ENCODE results near the gene KDM4B.
"Not testable (repeated sequence)": the region's sequence is repeated elsewhere in the genome, so short reads cannot be mapped to it uniquely, and the experiment has no call there.

KDM4B gene

GRCh38 chr19:5022066-5022860 is 53.4 kb downstream of the KDM4B start:
- FAIRE-seq (no peak), DNase-seq (ENCODE audit: insufficient read length) (no peak)
- TF ChIP-seq POLR2AphosphoS5 (IDR thresholded peaks at IDR 0.05; ENCODE audit: low read depth, low read length) (no peak), POLR2A (IDR thresholded peaks at IDR 0.05; ENCODE audit: low read depth, low read length) (no peak), TAF1 (IDR thresholded peaks at IDR 0.05; ENCODE audit: borderline replicate concordance, low read depth, low read length) (no peak)

- TF ChIP-seq POLR2A (IDR thresholded peaks at IDR 0.05; ENCODE audit: low read depth, low read length) (no peak), TAF1 (IDR thresholded peaks at IDR 0.05; ENCODE audit: borderline replicate concordance, low read depth, low read length) (no peak)
- FAIRE-seq: no peak
These were observed 54.2 kb downstream of the KDM4B start for GRCh38 chr19:5023128-5023571.

GRCh38 chr19:5024282-5024681 is 55.4 kb downstream of the KDM4B start:
- TF ChIP-seq TAF1 (IDR thresholded peaks at IDR 0.05; ENCODE audit: borderline replicate concordance, low read depth, low read length) (no peak), POLR2AphosphoS5 (IDR thresholded peaks at IDR 0.05; ENCODE audit: low read depth, low read length) (no peak), POLR2A (IDR thresholded peaks at IDR 0.05; ENCODE audit: low read depth, low read length) (no peak)
- no peak for FAIRE-seq
- DNase-seq (ENCODE audit: insufficient read length): no peak

More at GRCh38 chr19:5023128-5023571, 54.2 kb downstream of the KDM4B start:
- DNase-seq (ENCODE audit: insufficient read length): no peak

- FAIRE-seq (no peak), DNase-seq (ENCODE audit: insufficient read length) (no peak)
- TF ChIP-seq POLR2AphosphoS5 (IDR thresholded peaks at IDR 0.05; ENCODE audit: low read depth, low read length) (no peak), POLR2A (IDR thresholded peaks at IDR 0.05; ENCODE audit: low read depth, low read length) (no peak), TAF1 (IDR thresholded peaks at IDR 0.05; ENCODE audit: borderline replicate concordance, low read depth, low read length) (no peak)
These were observed 56.1 kb downstream of the KDM4B start for GRCh38 chr19:5025027-5025426.

GRCh38 chr19:5026706-5027273 is 57.9 kb downstream of the KDM4B start:
- no peak for DNase-seq (ENCODE audit: insufficient read length)
- FAIRE-seq: no peak
- no peak for TF ChIP-seq POLR2AphosphoS5 (IDR thresholded peaks at IDR 0.05; ENCODE audit: low read depth, low read length)
- TF ChIP-seq POLR2A (IDR thresholded peaks at IDR 0.05; ENCODE audit: low read depth, low read length): no peak
- no peak for TF ChIP-seq TAF1 (IDR thresholded peaks at IDR 0.05; ENCODE audit: borderline replicate concordance, low read depth, low read length)

GRCh38 chr19:5028229-5028886 is 59.4 kb downstream of the KDM4B start:
- TF ChIP-seq POLR2A (IDR thresholded peaks at IDR 0.05; ENCODE audit: low read depth, low read length): no peak
- DNase-seq (ENCODE audit: insufficient read length) (no peak), FAIRE-seq (no peak)

GRCh38 chr19:5029596-5029995 is 60.7 kb downstream of the KDM4B start:
- DNase-seq (ENCODE audit: insufficient read length); FAIRE-seq: not testable (repeated sequence)

- FAIRE-seq: no peak
- DNase-seq (ENCODE audit: insufficient read length): no peak
- no peak for TF ChIP-seq POLR2AphosphoS5 (IDR thresholded peaks at IDR 0.05; ENCODE audit: low read depth, low read length)
- TF ChIP-seq TAF1 (IDR thresholded peaks at IDR 0.05; ENCODE audit: borderline replicate concordance, low read depth, low read length): no peak
These were observed 61.4 kb downstream of the KDM4B start for GRCh38 chr19:5030136-5030820.

GRCh38 chr19:5030822-5031221 is 61.9 kb downstream of the KDM4B start:
- FAIRE-seq (no peak), DNase-seq (ENCODE audit: insufficient read length) (no peak)
- no peak for TF ChIP-seq POLR2AphosphoS5 (IDR thresholded peaks at IDR 0.05; ENCODE audit: low read depth, low read length)
- TF ChIP-seq POLR2A (IDR thresholded peaks at IDR 0.05; ENCODE audit: low read depth, low read length): no peak

GRCh38 chr19:5031231-5032100 is 62.6 kb downstream of the KDM4B start:
- FAIRE-seq (peak; percentile 92), DNase-seq (ENCODE audit: insufficient read length) (peak; percentile 98)
- no peak for TF ChIP-seq POLR2A (IDR thresholded peaks at IDR 0.05; ENCODE audit: low read depth, low read length)
- TF ChIP-seq TAF1 (IDR thresholded peaks at IDR 0.05; ENCODE audit: borderline replicate concordance, low read depth, low read length): no peak
- no peak for TF ChIP-seq POLR2AphosphoS5 (IDR thresholded peaks at IDR 0.05; ENCODE audit: low read depth, low read length)

Data from GM12892 (cell line).